ENCODE measurements around the gene TMEM240. TPM values are rescaled to one million over a fixed set of nuclear protein-coding genes. Genes with fewer than 3 reads are reported as not detected.
"Not testable (repeated sequence)": the region's sequence is repeated elsewhere in the genome, so short reads cannot be mapped to it uniquely, and the experiment has no call there.

The TMEM240 gene
- total and polyA plus RNA-seq, 12 donors: 0.95 to 12.4 (median 4.4) TPM; not detected in 1

DNA sequence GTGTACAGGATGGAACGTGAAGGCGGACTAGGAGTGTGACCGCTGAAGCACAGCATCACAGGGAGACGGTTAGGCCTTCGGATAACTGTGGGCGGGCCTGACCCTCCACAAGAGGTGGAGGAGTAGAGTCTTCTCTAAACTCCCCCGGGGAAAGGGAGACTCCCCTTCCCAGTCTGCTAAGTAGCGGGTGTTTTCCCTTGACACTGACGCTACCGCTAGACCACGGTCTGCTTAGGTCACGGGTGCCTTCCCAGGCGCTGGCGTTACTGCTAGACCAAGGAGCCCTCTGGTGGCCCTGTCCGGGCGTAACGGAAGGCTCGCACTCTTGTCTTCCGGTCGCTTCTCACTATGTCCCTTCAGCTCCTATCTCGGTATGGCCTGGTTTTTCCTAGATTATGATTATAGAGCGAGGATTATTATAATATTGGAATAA, 35.0 kb downstream of the TMEM240 start:
- peak in 6 of 7 donors; percentile 57 to 88 (median 72) for DNase-seq
- intact Hi-C loops (cut with DNase I); H3K36me3 ChIP-seq (replicated peaks in 1 of 2); H3K27me3 ChIP-seq; H3K4me3 ChIP-seq; H3K4me1 ChIP-seq (replicated peaks in 1 of 2); H3K9me3 ChIP-seq (replicated peaks in 1 of 3): not testable (repeated sequence)
- peak in 5 of 6 experiments; percentile 5 to 56 (median 36) for TF ChIP-seq CTCF (IDR thresholded peaks at IDR 0.05)
- H3K27ac ChIP-seq: peak overlapping the region; percentile 84 to 97 (median 87)
- 6 to 19% (median 15%) methylated on average over 11 to 16 of the region's 22 CpGs for WGBS, 4 donors

GRCh38 chr1:1504777-1505365, 35.6 kb downstream of the TMEM240 start:
- H3K4me3 ChIP-seq; intact Hi-C loops (cut with DNase I); H3K36me3 ChIP-seq (replicated peaks in 1 of 2); H3K27me3 ChIP-seq; H3K9me3 ChIP-seq (replicated peaks in 1 of 3); H3K4me1 ChIP-seq (replicated peaks in 1 of 2): not testable (repeated sequence)
- WGBS, 4 donors: 20 to 32% (median 25%) methylated on average over 16 of the region's 16 CpGs
- TF ChIP-seq POLR2A (IDR thresholded peaks at IDR 0.05) (peak; percentile 60 to 83), CTCF (IDR thresholded peaks at IDR 0.05) (peak; percentile 64 to 91 (median 84))
- peak overlapping the region; percentile 84 to 97 (median 87) for H3K27ac ChIP-seq
- DNase-seq: peak; percentile 85 to 97 (median 93)

- H3K36me3 ChIP-seq (replicated peaks in 1 of 2); H3K4me1 ChIP-seq (replicated peaks in 1 of 2); H3K9me3 ChIP-seq (replicated peaks in 1 of 3); intact Hi-C loops (cut with DNase I); H3K4me3 ChIP-seq; DNase-seq; H3K27ac ChIP-seq; H3K27me3 ChIP-seq: not testable (repeated sequence)
- 80 to 94% (median 90%) methylated on average over 1 to 18 of the region's 18 CpGs for WGBS, 4 donors
Measured at GRCh38 chr1:1495461-1495975, 44.9 kb downstream of the TMEM240 start.

GRCh38 chr1:1494311-1494710, 46.1 kb downstream of the TMEM240 start:
- H3K27ac ChIP-seq; H3K27me3 ChIP-seq; H3K9me3 ChIP-seq (replicated peaks in 1 of 3); intact Hi-C loops (cut with DNase I); DNase-seq; H3K4me1 ChIP-seq (replicated peaks in 1 of 2); H3K4me3 ChIP-seq: not testable (repeated sequence)
- peaks cover 0 to 20% of the 10 kb centered on the region in 2 donors for H3K36me3 ChIP-seq (replicated peaks in 1 of 2)
- 78 to 98% (median 98%) methylated on average over 2 to 22 of the region's 22 CpGs for WGBS, 4 donors

GRCh38 chr1:1491601-1492000, 48.8 kb downstream of the TMEM240 start:
- intact Hi-C loops (cut with DNase I): no loop called here
- H3K27me3 ChIP-seq: no peaks in the 10 kb centered on the region
- no peaks in the 10 kb centered on the region for H3K4me1 ChIP-seq (replicated peaks in 1 of 2)
- no peak for TF ChIP-seq POLR2A (IDR thresholded peaks at IDR 0.05)
- TF ChIP-seq CTCF (IDR thresholded peaks at IDR 0.05): no peak
- WGBS, 4 donors: 95 to 99% (median 98%) methylated on average over 9 to 10 of the region's 10 CpGs
- DNase-seq: no peak
- H3K9me3 ChIP-seq (replicated peaks in 1 of 3): no peaks in the 10 kb centered on the region
- no peak overlapping the region for H3K27ac ChIP-seq
- no peak overlapping the region for H3K4me3 ChIP-seq
- peaks cover 0 to 39% of the 10 kb centered on the region in 2 donors for H3K36me3 ChIP-seq (replicated peaks in 1 of 2)

Measured in adrenal gland (tissue), 12 donors.